K562 (cell line): Measurements from ENCODE around the gene POMP. TPM values are rescaled to one million over a fixed set of nuclear protein-coding genes. Genes with fewer than 3 reads are reported as not detected.

Source experiments
- ATAC-seq: fragments of 200-7000 bp; cut with Tn5 transposase; 3 replicates; pipeline ENCODE4 v1.9.1; 2020; ENCODE audit warnings: moderate library complexity
- BruUV-seq: library from RNA; stranded (reverse); fragments of 400-500 nt; replicated peaks from 2 replicates; lab custom pipeline; 2021; lab: Mats Ljungman, UMichigan
- CTCF ChIA-PET: fragments of 300-600 bp; formaldehyde crosslinking; extraction: SDS; loops from one replicate; lab custom pipeline; 2021; ENCODE audit warnings: low intra/inter-chr PET ratio; lab: Yijun Ruan, JAX
- POLR2A ChIA-PET: fragments of 300-600, 350-650 bp; sonication (Branson Sonifier 250); formaldehyde crosslinking; extraction: SDS; loops from one replicate; lab custom pipeline; 2021; ENCODE audit warnings: antibody characterized with exemption, inconsistent platforms; lab: Yijun Ruan, JAX
- DNase-seq, 4 experiments: peaks; one replicate each; pipeline versions ENCODE4 v3.0.0 to v3.0.0-alpha.2; 2011 to 2018; ENCODE audit warnings: low spot score in 3 of 4, mixed read lengths in 3 of 4; ENCODE audit errors: extremely low read depth in 1 of 4
- FAIRE-seq: peaks from 2 replicates; lab custom pipeline; 2011; peaks lifted over from hg19 to GRCh38; lab: Jason Lieb, UNC
- H2AFZ ChIP-seq: 2 replicates; pipeline ENCODE4 v1.6.0; 2011; ENCODE audit warnings: low read depth, low read length, control low read depth, inconsistent platforms
- H3K27ac ChIP-seq: fragments of 200-600 bp; 3 replicates; pipeline ENCODE4 v1.8.0; 2011; ENCODE audit warnings: low read depth, mild to moderate bottlenecking, control low read depth, inconsistent platforms, low read length, moderate library complexity, mixed read lengths; ENCODE audit errors: extremely low read depth
- H3K27me3 ChIP-seq, 2 experiments: fragments of 300-600 bp in 1 of 2; 2 replicates in 1 of 2; 3 replicates in 1 of 2; pipeline versions ENCODE4 v1.6.0 to v1.8.0; 2011; ENCODE audit warnings: inconsistent platforms in 2 of 2, low read length in 2 of 2, mild to moderate bottlenecking in 1 of 2, mixed read lengths in 1 of 2, moderate library complexity in 1 of 2; ENCODE audit not compliant: control insufficient read depth in 2 of 2, insufficient read depth in 2 of 2
- H3K36me3 ChIP-seq: fragments of 300-600 bp; 3 replicates; pipeline ENCODE4 v1.8.0; 2011; ENCODE audit warnings: mild to moderate bottlenecking, low read length, inconsistent platforms; ENCODE audit not compliant: control insufficient read depth, insufficient read depth
- H3K4me1 ChIP-seq, 2 experiments: fragments of 200-600 bp in 1 of 2; replicated peaks in 1 of 2; 2 replicates in 1 of 2; 3 replicates in 1 of 2; pipeline versions ENCODE4 v1.5.1 to v1.8.0; 2011; ENCODE audit warnings: inconsistent platforms in 2 of 2, low read length in 2 of 2, mild to moderate bottlenecking in 1 of 2, mixed read lengths in 1 of 2, moderate library complexity in 1 of 2; ENCODE audit not compliant: control insufficient read depth in 2 of 2, insufficient read depth in 2 of 2
- H3K4me2 ChIP-seq: 2 replicates; pipeline ENCODE4 v1.6.1; 2011; ENCODE audit warnings: low read length, control low read depth, inconsistent platforms, mixed read lengths; ENCODE audit not compliant: insufficient read depth
- H3K4me3 ChIP-seq: fragments of 200-600 bp; sonication (generic), shearing (Covaris generic); 2 replicates; pipeline ENCODE4 v1.5.1; 2016; ENCODE audit warnings: control low read depth, inconsistent platforms
- H3K79me2 ChIP-seq: fragments of 200-600 bp; 3 replicates; pipeline ENCODE4 v1.8.0; 2011; ENCODE audit warnings: low read length, inconsistent platforms; ENCODE audit not compliant: control insufficient read depth, insufficient read depth
- H3K9ac ChIP-seq, 2 experiments: 2 replicates each; pipeline versions ENCODE4 v1.6.0 to v1.6.1; 2011; ENCODE audit warnings: low read depth in 2 of 2, low read length in 2 of 2, control low read depth in 1 of 2, inconsistent platforms in 1 of 2, mild to moderate bottlenecking in 1 of 2, mixed read lengths in 1 of 2; ENCODE audit not compliant: insufficient read depth in 1 of 2
- H3K9me1 ChIP-seq: one replicate; pipeline ENCODE4 v1.6.0; 2011; ENCODE audit warnings: inconsistent platforms, mild to moderate bottlenecking, low read length, moderate library complexity; ENCODE audit not compliant: control insufficient read depth, insufficient read depth
- H3K9me3 ChIP-seq: replicated peaks from 2 replicates; pipeline ENCODE4 v1.5.1; 2011; ENCODE audit warnings: low read depth, low read length, inconsistent platforms; ENCODE audit not compliant: control insufficient read depth, insufficient read depth
- H4K20me1 ChIP-seq: replicated peaks from 2 replicates; pipeline ENCODE4 v1.6.1; 2011; ENCODE audit warnings: low read length, inconsistent platforms, mixed read lengths; ENCODE audit not compliant: control insufficient read depth, insufficient read depth
- CLOCK ChIP-seq: fragments of 250-450 bp; sonication (Bioruptor Pico); IDR thresholded peaks from 2 replicates; pipeline ENCODE4 v1.4.0; 2020; ENCODE audit warnings: mild to moderate bottlenecking, moderate library complexity, borderline replicate concordance
- FOXJ2 ChIP-seq: fragments of 200-800 bp; sonication (Bioruptor generic); IDR thresholded peaks from 2 replicates; pipeline ENCODE4 v1.6.1; 2016; ENCODE audit warnings: missing genetic modification characterization, missing compliant biosample characterization
- KLF1 ChIP-seq: fragments of 450-650 bp; IDR thresholded peaks from 2 replicates; pipeline ENCODE4 v1.6.1; 2016; ENCODE audit warnings: missing genetic modification characterization, missing compliant biosample characterization
- POLR2AphosphoS2 ChIP-seq: IDR thresholded peaks from 2 replicates; pipeline ENCODE4 v1.6.1; 2012; ENCODE audit warnings: low read length, improper control_type of control experiment
- RBFOX2 ChIP-seq: fragments of 200-400 bp; formaldehyde crosslinking; IDR thresholded peaks from 2 replicates; pipeline ENCODE4 v1.6.1; 2017; ENCODE audit warnings: low read depth, mild to moderate bottlenecking, low read length, moderate library complexity
- SLC30A9 ChIP-seq: fragments of 250-450 bp; sonication (Bioruptor Pico); IDR thresholded peaks from 2 replicates; pipeline ENCODE4 v1.8.0; 2022; ENCODE audit warnings: mild to moderate bottlenecking, moderate library complexity
- SNIP1 ChIP-seq: fragments of 450-650 bp; IDR thresholded peaks from 2 replicates; pipeline ENCODE4 v1.7.1; 2017; ENCODE audit warnings: low read depth, mild to moderate bottlenecking
- ZNF444 ChIP-seq: fragments of 250-450 bp; sonication (Bioruptor Pico); IDR thresholded peaks from 2 replicates; pipeline ENCODE4 v1.4.0; 2020; ENCODE audit warnings: mild to moderate bottlenecking, moderate library complexity
- WGBS: fragments of 100-300 bp; shearing (Covaris generic); methylation state at CpG from one replicate; pipeline ENCODE4 v1.1.6; 2016; ENCODE audit warnings: low coverage, mixed read lengths; ENCODE audit not compliant: insufficient coverage; ENCODE audit errors: missing lambda C conversion rate; 5-methylcytosine and 5-hydroxymethylcytosine counted together
- in situ Hi-C: fragments of 300-500 bp; cut with MboI; formaldehyde crosslinking; loops from 4 replicates; pipeline ENCODE4 v1.15.0; 2018; ENCODE audit warnings: inconsistent platforms, mixed read lengths
- intact Hi-C: fragments of 100-400 bp; cut with micrococcal nuclease; formaldehyde crosslinking; loops from 2 replicates; pipeline ENCODE4 v1.14.2; 2022
- polyA plus RNA-seq, 8 experiments: library from polyadenylated mRNA; depleted of rRNA in 4 of 8; stranded (reverse) in 5 of 8; unstranded in 3 of 8; fragments of >200 nt; fragmentation: Nextera tagmentation in 2 of 8; fragmentation: Illumina TruSeq in 1 of 8; extraction: Ambion mirVana in 2 of 8; extraction: Trizol in 1 of 8; gene quantifications; 2 replicates each; pipeline versions ENCODE4 v1.2.1 to v1.2.3, GENCODE V29; 2011 to 2014; ENCODE audit warnings: inconsistent platforms in 1 of 8, missing spikeins in 1 of 8
- total RNA-seq, 7 experiments: library from RNA; depleted of rRNA in 6 of 7; stranded (reverse); fragments of >200 nt in 6 of 7; fragmentation: Illumina TruSeq in 2 of 7; extraction: Trizol in 2 of 7; gene quantifications; 2 replicates each; pipeline versions ENCODE4 v1.2.1 to v1.2.3, GENCODE V29; 2011 to 2021; ENCODE audit warnings: low replicate concordance in 1 of 7
- TF ChIP-seq, protein P1 (sequence below): sonication (generic); formaldehyde crosslinking; IDR thresholded peaks from 2 replicates; pipeline ENCODE4 v1.8.0; 2023; ENCODE audit warnings: mild to moderate bottlenecking, missing genetic modification reagents
- TF ChIP-seq, protein P2 (sequence below): fragments of 250-450 bp; sonication (Bioruptor Pico); IDR thresholded peaks from 2 replicates; pipeline ENCODE4 v1.4.0; 2020
- TF ChIP-seq, protein P3 (sequence below): fragments of 250-450 bp; sonication (Bioruptor Pico); IDR thresholded peaks from 2 replicates; pipeline ENCODE4 v1.4.0; 2020; ENCODE audit warnings: borderline replicate concordance

Gene POMP
- total and polyA plus RNA-seq, 9 of the 15 experiments (the other 6 are each of a cell fraction or from before 2014, with no cell fraction given), result 69.2 to 647 (median 118) TPM

GRCh38 chr13:28666897-28667488 is 8.1 kb downstream of the POMP start:
- no peaks in the 10 kb centered on the region for H3K9me3 ChIP-seq
- BruUV-seq, result no TSS peak
- H3K9me1 ChIP-seq, result no peaks in the 10 kb centered on the region
- no peak for DNase-seq
- no peak for ATAC-seq
- no peak for FAIRE-seq
- intact Hi-C loops, result no loop called here
- WGBS, result 93% methylated on average over 8 of the region's 9 CpGs
- no peak overlapping the region for H3K4me3 ChIP-seq
- H3K79me2 ChIP-seq, result peaks cover 33% of the 10 kb centered on the region
- no peak overlapping the region for H3K9ac ChIP-seq
- in situ Hi-C loops, result no loop called here
- no peaks in the 10 kb centered on the region for H4K20me1 ChIP-seq
- H3K36me3 ChIP-seq, result peaks cover 95% of the 10 kb centered on the region
- no peaks in the 10 kb centered on the region for H3K27me3 ChIP-seq
- no peaks in the 10 kb centered on the region for H3K4me1 ChIP-seq
- H2AFZ ChIP-seq, result no peak overlapping the region
- H3K4me2 ChIP-seq, result no peak overlapping the region
- no peak overlapping the region for H3K27ac ChIP-seq
- POLR2A ChIA-PET, result no interaction called here
- CTCF ChIA-PET, result no interaction called here
- TF ChIP-seq SNIP1 (no peak), RBFOX2 (no peak), ZNF444 (CRISPR knock-in tag) (no peak), CLOCK (CRISPR knock-in tag) (no peak), POLR2AphosphoS2 (no peak), KLF1 (tag) (no peak), SLC30A9 (CRISPR knock-in tag) (no peak), FOXJ2 (no peak)
- TF ChIP-seq, protein P1, sequence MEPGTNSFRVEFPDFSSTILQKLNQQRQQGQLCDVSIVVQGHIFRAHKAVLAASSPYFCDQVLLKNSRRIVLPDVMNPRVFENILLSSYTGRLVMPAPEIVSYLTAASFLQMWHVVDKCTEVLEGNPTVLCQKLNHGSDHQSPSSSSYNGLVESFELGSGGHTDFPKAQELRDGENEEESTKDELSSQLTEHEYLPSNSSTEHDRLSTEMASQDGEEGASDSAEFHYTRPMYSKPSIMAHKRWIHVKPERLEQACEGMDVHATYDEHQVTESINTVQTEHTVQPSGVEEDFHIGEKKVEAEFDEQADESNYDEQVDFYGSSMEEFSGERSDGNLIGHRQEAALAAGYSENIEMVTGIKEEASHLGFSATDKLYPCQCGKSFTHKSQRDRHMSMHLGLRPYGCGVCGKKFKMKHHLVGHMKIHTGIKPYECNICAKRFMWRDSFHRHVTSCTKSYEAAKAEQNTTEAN (CRISPR knock-in tag), result no peak
- TF ChIP-seq, protein P2, sequence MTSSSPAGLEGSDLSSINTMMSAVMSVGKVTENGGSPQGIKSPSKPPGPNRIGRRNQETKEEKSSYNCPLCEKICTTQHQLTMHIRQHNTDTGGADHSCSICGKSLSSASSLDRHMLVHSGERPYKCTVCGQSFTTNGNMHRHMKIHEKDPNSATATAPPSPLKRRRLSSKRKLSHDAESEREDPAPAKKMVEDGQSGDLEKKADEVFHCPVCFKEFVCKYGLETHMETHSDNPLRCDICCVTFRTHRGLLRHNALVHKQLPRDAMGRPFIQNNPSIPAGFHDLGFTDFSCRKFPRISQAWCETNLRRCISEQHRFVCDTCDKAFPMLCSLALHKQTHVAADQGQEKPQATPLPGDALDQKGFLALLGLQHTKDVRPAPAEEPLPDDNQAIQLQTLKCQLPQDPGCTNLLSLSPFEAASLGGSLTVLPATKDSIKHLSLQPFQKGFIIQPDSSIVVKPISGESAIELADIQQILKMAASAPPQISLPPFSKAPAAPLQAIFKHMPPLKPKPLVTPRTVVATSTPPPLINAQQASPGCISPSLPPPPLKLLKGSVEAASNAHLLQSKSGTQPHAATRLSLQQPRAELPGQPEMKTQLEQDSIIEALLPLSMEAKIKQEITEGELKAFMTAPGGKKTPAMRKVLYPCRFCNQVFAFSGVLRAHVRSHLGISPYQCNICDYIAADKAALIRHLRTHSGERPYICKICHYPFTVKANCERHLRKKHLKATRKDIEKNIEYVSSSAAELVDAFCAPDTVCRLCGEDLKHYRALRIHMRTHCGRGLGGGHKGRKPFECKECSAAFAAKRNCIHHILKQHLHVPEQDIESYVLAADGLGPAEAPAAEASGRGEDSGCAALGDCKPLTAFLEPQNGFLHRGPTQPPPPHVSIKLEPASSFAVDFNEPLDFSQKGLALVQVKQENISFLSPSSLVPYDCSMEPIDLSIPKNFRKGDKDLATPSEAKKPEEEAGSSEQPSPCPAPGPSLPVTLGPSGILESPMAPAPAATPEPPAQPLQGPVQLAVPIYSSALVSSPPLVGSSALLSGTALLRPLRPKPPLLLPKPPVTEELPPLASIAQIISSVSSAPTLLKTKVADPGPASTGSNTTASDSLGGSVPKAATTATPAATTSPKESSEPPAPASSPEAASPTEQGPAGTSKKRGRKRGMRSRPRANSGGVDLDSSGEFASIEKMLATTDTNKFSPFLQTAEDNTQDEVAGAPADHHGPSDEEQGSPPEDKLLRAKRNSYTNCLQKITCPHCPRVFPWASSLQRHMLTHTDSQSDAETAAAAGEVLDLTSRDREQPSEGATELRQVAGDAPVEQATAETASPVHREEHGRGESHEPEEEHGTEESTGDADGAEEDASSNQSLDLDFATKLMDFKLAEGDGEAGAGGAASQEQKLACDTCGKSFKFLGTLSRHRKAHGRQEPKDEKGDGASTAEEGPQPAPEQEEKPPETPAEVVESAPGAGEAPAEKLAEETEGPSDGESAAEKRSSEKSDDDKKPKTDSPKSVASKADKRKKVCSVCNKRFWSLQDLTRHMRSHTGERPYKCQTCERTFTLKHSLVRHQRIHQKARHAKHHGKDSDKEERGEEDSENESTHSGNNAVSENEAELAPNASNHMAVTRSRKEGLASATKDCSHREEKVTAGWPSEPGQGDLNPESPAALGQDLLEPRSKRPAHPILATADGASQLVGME, result no peak
- TF ChIP-seq, protein P3, sequence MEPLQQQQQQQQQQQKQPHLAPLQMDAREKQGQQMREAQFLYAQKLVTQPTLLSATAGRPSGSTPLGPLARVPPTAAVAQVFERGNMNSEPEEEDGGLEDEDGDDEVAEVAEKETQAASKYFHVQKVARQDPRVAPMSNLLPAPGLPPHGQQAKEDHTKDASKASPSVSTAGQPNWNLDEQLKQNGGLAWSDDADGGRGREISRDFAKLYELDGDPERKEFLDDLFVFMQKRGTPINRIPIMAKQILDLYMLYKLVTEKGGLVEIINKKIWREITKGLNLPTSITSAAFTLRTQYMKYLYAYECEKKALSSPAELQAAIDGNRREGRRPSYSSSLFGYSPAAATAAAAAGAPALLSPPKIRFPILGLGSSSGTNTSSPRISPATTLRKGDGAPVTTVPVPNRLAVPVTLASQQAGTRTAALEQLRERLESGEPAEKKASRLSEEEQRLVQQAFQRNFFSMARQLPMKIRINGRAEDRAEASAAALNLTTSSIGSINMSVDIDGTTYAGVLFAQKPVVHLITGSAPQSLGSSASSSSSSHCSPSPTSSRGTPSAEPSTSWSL (CRISPR knock-in tag), result no peak
